IMR-90 (cell line): ENCODE measurements around the gene KIAA0319L. TPM values are rescaled to one million over a fixed set of nuclear protein-coding genes. Genes with fewer than 3 reads are reported as not detected.

Experiments
- ATAC-seq: fragments of 200-7000 bp; cut with Tn5 transposase; 2 replicates; pipeline ENCODE4 v1.9.1; 2020; ENCODE audit warnings: low read depth, mild to moderate bottlenecking, moderate library complexity
- BruUV-seq: library from RNA; stranded (reverse); fragments of 400-500 nt; replicated peaks from 2 replicates; lab custom pipeline; 2021; lab: Mats Ljungman, UMichigan
- CTCF ChIA-PET: fragments of 300-600 bp; formaldehyde crosslinking; extraction: SDS; loops from one replicate; lab custom pipeline; 2021; ENCODE audit warnings: antibody characterized with exemption; lab: Yijun Ruan, JAX
- POLR2A ChIA-PET: fragments of 300-600 bp; sonication (Branson Sonifier 250); formaldehyde crosslinking; loops from one replicate; lab custom pipeline; 2022; ENCODE audit warnings: antibody characterized with exemption; ENCODE audit not compliant: unreplicated experiment; lab: Charles Lee
- DNase-seq: peaks from one replicate; pipeline ENCODE4 v3.0.0; 2013
- H2AFZ ChIP-seq: replicated peaks from 2 replicates; pipeline ENCODE3; 2013; ENCODE audit warnings: low read length, mild to moderate bottlenecking; ENCODE audit not compliant: poor library complexity
- H2AK5ac ChIP-seq: 2 replicates; pipeline ENCODE4 v1.6.1; 2013; ENCODE audit warnings: low read depth, low read length, inconsistent platforms
- H2AK9ac ChIP-seq: replicated peaks from 2 replicates; pipeline ENCODE3; 2013; ENCODE audit warnings: mild to moderate bottlenecking, low read depth, low read length, moderate library complexity; ENCODE audit not compliant: poor library complexity
- H2BK120ac ChIP-seq: 2 replicates; pipeline ENCODE4 v1.6.1; 2013; ENCODE audit warnings: low read depth, low read length, inconsistent platforms
- H2BK15ac ChIP-seq: 3 replicates; pipeline ENCODE4 v1.6.1; 2013; ENCODE audit warnings: low read depth, low read length, inconsistent platforms
- H2BK20ac ChIP-seq: 2 replicates; pipeline ENCODE4 v1.6.1; 2013; ENCODE audit warnings: low read depth, mild to moderate bottlenecking, inconsistent platforms, low read length, moderate library complexity
- H2BK5ac ChIP-seq: 2 replicates; pipeline ENCODE4 v1.6.1; 2013; ENCODE audit warnings: mild to moderate bottlenecking, low read depth, low read length, inconsistent platforms; ENCODE audit not compliant: poor library complexity, severe bottlenecking
- H3K14ac ChIP-seq: replicated peaks from 2 replicates; pipeline ENCODE4 v1.6.1; 2013; ENCODE audit warnings: low read depth, low read length, inconsistent platforms
- H3K18ac ChIP-seq: 2 replicates; pipeline ENCODE4 v1.6.1; 2013; ENCODE audit warnings: low read depth, low read length, control low read depth
- H3K23ac ChIP-seq: 2 replicates; pipeline ENCODE4 v1.6.1; 2013; ENCODE audit warnings: low read depth, low read length, inconsistent platforms
- H3K27ac ChIP-seq: 2 replicates; pipeline ENCODE4 v1.5.1; 2013; ENCODE audit warnings: mild to moderate bottlenecking, control low read depth, low read length; ENCODE audit not compliant: insufficient read depth
- H3K27me3 ChIP-seq: 2 replicates; pipeline ENCODE4 v1.6.1; 2013; ENCODE audit warnings: low read length; ENCODE audit not compliant: control insufficient read depth, insufficient read depth
- H3K36me3 ChIP-seq: 2 replicates; pipeline ENCODE4 v1.6.1; 2013; ENCODE audit warnings: low read length, mixed read lengths; ENCODE audit not compliant: control insufficient read depth, insufficient read depth
- H3K4ac ChIP-seq: 2 replicates; pipeline ENCODE4 v1.6.1; 2013; ENCODE audit warnings: low read depth, low read length, inconsistent platforms
- H3K4me1 ChIP-seq: 2 replicates; pipeline ENCODE4 v1.6.1; 2013; ENCODE audit warnings: low read length, mixed read lengths; ENCODE audit not compliant: control insufficient read depth, insufficient read depth
- H3K4me2 ChIP-seq: 2 replicates; pipeline ENCODE4 v1.6.1; 2013; ENCODE audit warnings: low read depth, mild to moderate bottlenecking, control low read depth, low read length, moderate library complexity
- H3K4me3 ChIP-seq: 2 replicates; pipeline ENCODE4 v1.5.1; 2013; ENCODE audit warnings: low read depth, mild to moderate bottlenecking, control low read depth, low read length, moderate library complexity; ENCODE audit not compliant: insufficient read depth
- H3K56ac ChIP-seq: 2 replicates; pipeline ENCODE4 v1.6.1; 2013; ENCODE audit warnings: low read length, inconsistent platforms; ENCODE audit not compliant: insufficient read depth; ENCODE audit errors: extremely low read depth
- H3K79me1 ChIP-seq, 2 experiments: 2 replicates each; pipeline ENCODE4 v1.6.1; 2013; ENCODE audit warnings: low read length in 2 of 2, inconsistent platforms in 1 of 2, low read depth in 1 of 2
- H3K9ac ChIP-seq: 2 replicates; pipeline ENCODE4 v1.6.1; 2013; ENCODE audit warnings: low read depth, low read length, control low read depth
- H3K9me1 ChIP-seq: 2 replicates; pipeline ENCODE4 v1.6.1; 2013; ENCODE audit warnings: low read length, inconsistent platforms; ENCODE audit not compliant: insufficient read depth
- H3K9me3 ChIP-seq: 2 replicates; pipeline ENCODE4 v1.6.1; 2013; ENCODE audit warnings: low read length; ENCODE audit not compliant: control insufficient read depth, insufficient read depth
- H4K20me1 ChIP-seq: 2 replicates; pipeline ENCODE4 v1.6.1; 2013; ENCODE audit warnings: low read length, inconsistent platforms; ENCODE audit not compliant: insufficient read depth
- H4K5ac ChIP-seq: 2 replicates; pipeline ENCODE4 v1.6.1; 2013; ENCODE audit warnings: mild to moderate bottlenecking, low read depth, low read length, control low read depth
- H4K8ac ChIP-seq, 2 experiments: 2 replicates each; pipeline ENCODE4 v1.6.1; 2013; ENCODE audit warnings: low read depth in 2 of 2, low read length in 2 of 2, control low read depth in 1 of 2, inconsistent platforms in 1 of 2
- H4K91ac ChIP-seq: 2 replicates; pipeline ENCODE4 v1.6.1; 2013; ENCODE audit warnings: low read depth, low read length, inconsistent platforms; ENCODE audit not compliant: insufficient read depth
- FOS ChIP-seq: fragments of 150-350 bp; IDR thresholded peaks from 2 replicates; pipeline ENCODE4 v1.6.1; 2016; ENCODE audit warnings: low read depth, low read length
- MAZ ChIP-seq: IDR thresholded peaks from 2 replicates; pipeline ENCODE4 v1.6.1; 2012; ENCODE audit warnings: low read depth, mild to moderate bottlenecking, low read length, improper control_type of control experiment, moderate library complexity, borderline replicate concordance
- NFE2L2 ChIP-seq: fragments of 150-350 bp; IDR thresholded peaks from 2 replicates; pipeline ENCODE4 v1.6.1; 2016; ENCODE audit warnings: low read depth, mild to moderate bottlenecking, low read length
- POLR2A ChIP-seq: IDR thresholded peaks from 2 replicates; pipeline ENCODE4 v1.6.1; 2012; ENCODE audit warnings: mild to moderate bottlenecking, low read depth, low read length
- RAD21 ChIP-seq: IDR thresholded peaks from 2 replicates; pipeline ENCODE4 v1.6.1; 2012; ENCODE audit warnings: low read length, improper control_type of control experiment
- SMC3 ChIP-seq: fragments of 150-350 bp; IDR thresholded peaks from 2 replicates; pipeline ENCODE4 v1.6.1; 2016; ENCODE audit warnings: low read depth, mild to moderate bottlenecking, antibody characterized with exemption, low read length, moderate library complexity
- WGBS, 2 experiments: methylation state at CpG; one replicate each; pipeline versions ENCODE4 v1.1.5 to v1.1.7; 2013; ENCODE audit warnings: missing lambda C conversion rate in 2 of 2; ENCODE audit not compliant: insufficient read length in 1 of 2; ENCODE audit errors: extremely low coverage in 2 of 2; 5-methylcytosine and 5-hydroxymethylcytosine counted together
- dilution Hi-C: fragments of 300-500 bp; cut with HindIII; formaldehyde crosslinking; loops from one replicate; pipeline ENCODE4 v1.14.3; 2018; ENCODE audit warnings: low sequenced_read_pairs; ENCODE audit not compliant: unreplicated experiment
- in situ Hi-C: fragments of 300-500 bp; cut with MboI; formaldehyde crosslinking; loops from 3 replicates; pipeline ENCODE4 v1.14.3; 2019; ENCODE audit warnings: low sequenced_read_pairs, inconsistent platforms, mixed read lengths
- intact Hi-C: fragments of 100-400 bp; cut with micrococcal nuclease; formaldehyde crosslinking; loops from 2 replicates; pipeline ENCODE4 v1.10.0; 2022
- polyA plus RNA-seq, 3 experiments: library from polyadenylated mRNA; depleted of rRNA; stranded (reverse); fragments of >200 nt; gene quantifications; 2 replicates each; pipeline ENCODE4 v1.2.3, GENCODE V29; 2012; ENCODE audit warnings: low replicate concordance in 1 of 3
- total RNA-seq: library from RNA; depleted of rRNA; stranded (reverse); fragments of >200 nt; gene quantifications from 2 replicates; pipeline ENCODE4 v1.2.3, GENCODE V29; 2012
- TF ChIP-seq, protein P1 (sequence below): fragments of 150-350 bp; IDR thresholded peaks from 2 replicates; pipeline ENCODE4 v1.6.1; 2017; ENCODE audit warnings: mild to moderate bottlenecking, antibody characterized with exemption, low read length, low read depth

The KIAA0319L gene
- total and polyA plus RNA-seq, 2 of the 4 experiments (the other 2 are of a cell fraction) = 38.0 to 49.8 TPM

DNA sequence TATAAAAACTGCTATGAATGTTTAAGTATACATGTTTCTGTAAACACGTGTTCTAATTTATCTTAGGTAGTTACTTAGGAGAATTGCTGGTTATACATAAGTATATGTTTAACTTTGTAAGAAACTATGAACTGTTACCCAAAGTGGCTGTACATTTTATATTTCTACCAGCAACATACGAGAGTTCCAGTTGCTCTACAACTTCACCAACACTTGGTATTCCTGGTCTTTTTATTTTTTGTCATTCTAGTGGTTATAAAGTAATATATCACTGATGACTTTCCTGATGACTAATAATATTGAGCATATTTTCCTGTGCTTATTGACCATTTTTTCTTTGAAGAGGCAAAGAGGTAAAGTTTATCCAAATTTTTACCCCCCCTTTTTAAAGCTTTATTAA is 76.0 kb downstream of the KIAA0319L start:
- BruUV-seq = no TSS peak
- H3K56ac ChIP-seq = no peak overlapping the region
- POLR2A ChIA-PET = no interaction called here
- H4K5ac ChIP-seq = no peak overlapping the region
- in situ Hi-C loops (no loop called here), dilution Hi-C loops (no loop called here), intact Hi-C loops (no loop called here)
- no peaks in the 10 kb centered on the region for H3K79me1 ChIP-seq
- no peak overlapping the region for H2AK9ac ChIP-seq
- no peak overlapping the region for H4K91ac ChIP-seq
- TF ChIP-seq FOS (no peak), RAD21 (no peak), POLR2A (no peak), MAZ (no peak), NFE2L2 (no peak), SMC3 (no peak)
- TF ChIP-seq, protein P1, sequence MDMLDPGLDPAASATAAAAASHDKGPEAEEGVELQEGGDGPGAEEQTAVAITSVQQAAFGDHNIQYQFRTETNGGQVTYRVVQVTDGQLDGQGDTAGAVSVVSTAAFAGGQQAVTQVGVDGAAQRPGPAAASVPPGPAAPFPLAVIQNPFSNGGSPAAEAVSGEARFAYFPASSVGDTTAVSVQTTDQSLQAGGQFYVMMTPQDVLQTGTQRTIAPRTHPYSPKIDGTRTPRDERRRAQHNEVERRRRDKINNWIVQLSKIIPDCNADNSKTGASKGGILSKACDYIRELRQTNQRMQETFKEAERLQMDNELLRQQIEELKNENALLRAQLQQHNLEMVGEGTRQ = no peak
- no peak overlapping the region for H4K8ac ChIP-seq
- no peak overlapping the region for H3K18ac ChIP-seq
- H3K9me3 ChIP-seq = no peaks in the 10 kb centered on the region
- H2AK5ac ChIP-seq = no peak overlapping the region
- no peak overlapping the region for H3K4me2 ChIP-seq
- no peak overlapping the region for H2BK120ac ChIP-seq
- no peaks in the 10 kb centered on the region for H3K27me3 ChIP-seq
- no peak overlapping the region for H3K27ac ChIP-seq
- no peaks in the 10 kb centered on the region for H4K20me1 ChIP-seq
- H3K14ac ChIP-seq = no peak overlapping the region
- CTCF ChIA-PET = no interaction called here
- no peak for DNase-seq
- no peak overlapping the region for H3K23ac ChIP-seq
- no CpG with 5 or more reads among the region's 2 CpGs for WGBS, 2 experiments
- no peak overlapping the region for H3K4me3 ChIP-seq
- H2BK15ac ChIP-seq = no peak overlapping the region
- no peak for ATAC-seq
- H3K9me1 ChIP-seq = no peaks in the 10 kb centered on the region
- H3K4me1 ChIP-seq = no peaks in the 10 kb centered on the region
- H3K9ac ChIP-seq = no peak overlapping the region
- H3K4ac ChIP-seq = no peak overlapping the region
- no peak overlapping the region for H2BK5ac ChIP-seq
- no peak overlapping the region for H2AFZ ChIP-seq
- no peak overlapping the region for H2BK20ac ChIP-seq
- peaks cover 6% of the 10 kb centered on the region; the same call in 1 of the 2 replicates for H3K36me3 ChIP-seq
